H1 (cell line): ENCODE data around the gene GARNL3. TPM values are rescaled to one million over a fixed set of nuclear protein-coding genes. Genes with fewer than 3 reads are reported as not detected.

Experiments
- CTCF ChIA-PET: fragments of 300-600 bp; sonication (Branson Sonifier 250); formaldehyde crosslinking; loops from one replicate; lab custom pipeline; 2021; ENCODE audit not compliant: partially characterized antibody; lab: Charles Lee
- POLR2A ChIA-PET: fragments of 300-600 bp; sonication (Branson Sonifier 250); formaldehyde crosslinking; loops from one replicate; lab custom pipeline; 2021; ENCODE audit warnings: inconsistent platforms; ENCODE audit not compliant: partially characterized antibody; lab: Charles Lee
- DNase-seq, 2 experiments: peaks; one replicate each; pipeline versions ENCODE4 v3.0.0 to v3.0.0-alpha.2; 2010 to 2022; ENCODE audit warnings: low spot score in 2 of 2, low read depth in 1 of 2, mixed read lengths in 1 of 2
- FAIRE-seq: peaks from 2 replicates; lab custom pipeline; 2011; peaks lifted over from hg19 to GRCh38; lab: Jason Lieb, UNC
- H2AFZ ChIP-seq: 2 replicates; pipeline ENCODE4 v1.8.1; 2012; ENCODE audit warnings: low read length, inconsistent platforms
- H2AK5ac ChIP-seq: 2 replicates; pipeline ENCODE4 v1.6.1; 2013; ENCODE audit warnings: low read depth, low read length
- H2BK120ac ChIP-seq: replicated peaks from 2 replicates; pipeline ENCODE3; 2013; ENCODE audit warnings: low read depth, low read length, inconsistent platforms
- H2BK12ac ChIP-seq: 2 replicates; pipeline ENCODE4 v1.6.1; 2013; ENCODE audit warnings: low read depth, low read length
- H2BK15ac ChIP-seq: 2 replicates; pipeline ENCODE4 v1.6.1; 2013; ENCODE audit warnings: low read length
- H2BK20ac ChIP-seq: 2 replicates; pipeline ENCODE4 v1.6.1; 2013; ENCODE audit warnings: low read length
- H2BK5ac ChIP-seq: 2 replicates; pipeline ENCODE4 v1.6.1; 2013; ENCODE audit warnings: low read depth, low read length
- H3K14ac ChIP-seq: 2 replicates; pipeline ENCODE4 v1.6.1; 2013; ENCODE audit warnings: inconsistent platforms; ENCODE audit not compliant: insufficient read length
- H3K18ac ChIP-seq: 2 replicates; pipeline ENCODE4 v1.6.1; 2013; ENCODE audit warnings: low read length; ENCODE audit errors: extremely low read depth
- H3K23ac ChIP-seq: 2 replicates; pipeline ENCODE4 v1.6.1; 2013; ENCODE audit warnings: inconsistent platforms; ENCODE audit not compliant: insufficient read length
- H3K23me2 ChIP-seq: 2 replicates; pipeline ENCODE4 v1.6.1; 2013; ENCODE audit warnings: low read depth, low read length
- H3K27ac ChIP-seq: 2 replicates; pipeline ENCODE4 v1.6.1; 2011; ENCODE audit warnings: low read depth, low read length, inconsistent platforms
- H3K27me3 ChIP-seq, 4 experiments: replicated peaks in 1 of 4; 1 replicate in 1 of 4; 2 replicates in 3 of 4; pipeline versions ENCODE4 v1.6.1 to v1.8.1; 2011 to 2013; ENCODE audit warnings: low read length in 3 of 4, mild to moderate bottlenecking in 3 of 4, inconsistent platforms in 2 of 4, mixed read lengths in 2 of 4, moderate library complexity in 1 of 4; ENCODE audit not compliant: control insufficient read depth in 3 of 4, insufficient read depth in 3 of 4; ENCODE audit errors: extremely low read depth in 1 of 4
- H3K36me3 ChIP-seq, 4 experiments: 2 replicates each; pipeline versions ENCODE4 v1.6.1 to v1.8.1; 2011 to 2013; ENCODE audit warnings: mild to moderate bottlenecking in 4 of 4, low read length in 3 of 4, moderate library complexity in 2 of 4, control low read depth in 1 of 4, inconsistent platforms in 1 of 4; ENCODE audit not compliant: insufficient read depth in 4 of 4, control insufficient read depth in 2 of 4
- H3K4ac ChIP-seq: replicated peaks from 2 replicates; pipeline ENCODE3; 2013; ENCODE audit warnings: low read length, low read depth, mixed read lengths, inconsistent platforms; ENCODE audit not compliant: insufficient read length
- H3K4me1 ChIP-seq, 4 experiments: replicated peaks in 1 of 4; 1 replicate in 1 of 4; 2 replicates in 3 of 4; pipeline versions ENCODE4 v1.6.1 to v1.8.1; 2011 to 2013; ENCODE audit warnings: low read length in 3 of 4, inconsistent platforms in 2 of 4, mixed read lengths in 1 of 4; ENCODE audit not compliant: insufficient read depth in 4 of 4, control insufficient read depth in 3 of 4
- H3K4me2 ChIP-seq, 2 experiments: 2 replicates each; pipeline versions ENCODE4 v1.6.1 to v1.8.1; 2011 to 2013; ENCODE audit warnings: low read depth in 2 of 2, low read length in 2 of 2, control low read depth in 1 of 2, inconsistent platforms in 1 of 2, mild to moderate bottlenecking in 1 of 2; ENCODE audit not compliant: insufficient read depth in 1 of 2
- H3K4me3 ChIP-seq, 4 experiments: fragments of 200-600, 300-600 bp in 1 of 4; sonication (generic), shearing (Covaris generic), sonication (Bioruptor Twin) in 1 of 4; 2 replicates each; pipeline versions ENCODE4 v1.5.1 to v1.8.1; 2011 to 2016; ENCODE audit warnings: low read length in 4 of 4, low read depth in 3 of 4, control low read depth in 2 of 4, inconsistent platforms in 2 of 4, mild to moderate bottlenecking in 2 of 4, mixed read lengths in 1 of 4, moderate library complexity in 1 of 4; ENCODE audit not compliant: insufficient read depth in 2 of 4; ENCODE audit errors: extremely low read depth in 1 of 4
- H3K56ac ChIP-seq: replicated peaks from 2 replicates; pipeline ENCODE3; 2013; ENCODE audit warnings: low read depth, mild to moderate bottlenecking, mixed read lengths, low read length, inconsistent platforms; ENCODE audit not compliant: insufficient read length
- H3K79me1 ChIP-seq: 2 replicates; pipeline ENCODE4 v1.6.1; 2013; ENCODE audit warnings: low read depth, low read length, control low read depth
- H3K79me2 ChIP-seq, 2 experiments: 2 replicates each; pipeline versions ENCODE4 v1.6.1 to v1.8.1; 2012 to 2013; ENCODE audit warnings: low read length in 2 of 2, mild to moderate bottlenecking in 2 of 2, inconsistent platforms in 1 of 2; ENCODE audit not compliant: insufficient read depth in 2 of 2, control insufficient read depth in 1 of 2
- H3K9ac ChIP-seq, 4 experiments: replicated peaks in 1 of 4; 1 replicate in 1 of 4; 2 replicates in 3 of 4; pipeline versions ENCODE4 v1.6.1 to v1.8.1; 2011 to 2013; ENCODE audit warnings: low read depth in 3 of 4, low read length in 3 of 4, control low read depth in 2 of 4, mild to moderate bottlenecking in 2 of 4, moderate library complexity in 2 of 4, inconsistent platforms in 1 of 4; ENCODE audit errors: extremely low read depth in 1 of 4
- H3K9me3 ChIP-seq, 2 experiments: 2 replicates each; pipeline versions ENCODE4 v1.6.1 to v1.8.1; 2012 to 2013; ENCODE audit warnings: mild to moderate bottlenecking in 2 of 2, moderate library complexity in 2 of 2, control low read depth in 1 of 2, inconsistent platforms in 1 of 2, low read depth in 1 of 2, low read length in 1 of 2, mixed read lengths in 1 of 2; ENCODE audit not compliant: insufficient read depth in 2 of 2
- H4K20me1 ChIP-seq, 2 experiments: replicated peaks in 1 of 2; 2 replicates each; pipeline versions ENCODE3 to v1.8.1; 2011 to 2013; ENCODE audit warnings: inconsistent platforms in 2 of 2, low read length in 2 of 2, mild to moderate bottlenecking in 1 of 2; ENCODE audit not compliant: insufficient read depth in 2 of 2, control insufficient read depth in 1 of 2
- H4K5ac ChIP-seq: 2 replicates; pipeline ENCODE4 v1.6.1; 2013; ENCODE audit warnings: low read length, low read depth, mixed read lengths, inconsistent platforms; ENCODE audit not compliant: insufficient read length
- H4K8ac ChIP-seq: 2 replicates; pipeline ENCODE4 v1.8.0; 2013; ENCODE audit warnings: mild to moderate bottlenecking, moderate library complexity, low read length, inconsistent platforms; ENCODE audit not compliant: insufficient read depth; ENCODE audit errors: extremely low read depth
- H4K91ac ChIP-seq: replicated peaks from 2 replicates; pipeline ENCODE3; 2013; ENCODE audit warnings: low read length, mixed read lengths, inconsistent platforms; ENCODE audit not compliant: insufficient read length
- ASH2L ChIP-seq: fragments of 200-600, 300-600 bp; sonication (generic); IDR thresholded peaks from one replicate; pipeline ENCODE4 v1.7.1; 2017; ENCODE audit warnings: low read length
- EP300 ChIP-seq, 2 experiments: IDR thresholded peaks; 1 replicate in 1 of 2; 2 replicates in 1 of 2; pipeline ENCODE4 v1.6.1; 2011 to 2012; ENCODE audit warnings: low read depth in 2 of 2, low read length in 2 of 2, mild to moderate bottlenecking in 2 of 2, borderline replicate concordance in 1 of 2, inconsistent platforms in 1 of 2, moderate library complexity in 1 of 2
- KDM4A ChIP-seq: IDR thresholded peaks from one replicate; pipeline ENCODE4 v1.7.1; 2012; ENCODE audit warnings: low read depth, mild to moderate bottlenecking, moderate library complexity, low read length, inconsistent platforms; ENCODE audit not compliant: severe bottlenecking
- RFX5 ChIP-seq: IDR thresholded peaks from 2 replicates; pipeline ENCODE4 v1.6.1; 2011; ENCODE audit warnings: low read depth, low read length, improper control_type of control experiment, borderline replicate concordance
- SAP30 ChIP-seq: fragments of 300-600 bp; sonication (generic); IDR thresholded peaks from 2 replicates; pipeline ENCODE4 v1.7.1; 2012; ENCODE audit warnings: low read length, moderate library complexity, mild to moderate bottlenecking, inconsistent platforms; ENCODE audit not compliant: insufficient read depth, insufficient replicate concordance
- SIN3A ChIP-seq, 2 experiments: IDR thresholded peaks in 1 of 2; conservative IDR thresholded peaks in 1 of 2; 2 replicates each; pipeline ENCODE4 v1.6.1; 2011 to 2012; ENCODE audit warnings: low read length in 2 of 2, improper control_type of control experiment in 1 of 2, low read depth in 1 of 2, mild to moderate bottlenecking in 1 of 2
- TAF1 ChIP-seq: IDR thresholded peaks from 2 replicates; pipeline ENCODE4 v1.6.1; 2011; ENCODE audit warnings: mild to moderate bottlenecking, low read depth, low read length
- TBP ChIP-seq: IDR thresholded peaks from 2 replicates; pipeline ENCODE4 v1.6.1; 2011; ENCODE audit warnings: low read depth, low read length, improper control_type of control experiment
- WGBS, 2 experiments: shearing (Covaris generic) in 1 of 2; methylation state at CpG; one replicate each; pipeline versions ENCODE4 v1.1.6 to v1.1.7; 2013 to 2015; ENCODE audit warnings: low lambda C conversion rate in 2 of 2, mixed read lengths in 2 of 2, inconsistent platforms in 1 of 2, low coverage in 1 of 2, missing lambda C conversion rate in 1 of 2; ENCODE audit not compliant: insufficient replicate concordance in 2 of 2, insufficient coverage in 1 of 2, insufficient read length in 1 of 2; ENCODE audit errors: extremely low coverage in 1 of 2, missing lambda C conversion rate in 1 of 2; 5-methylcytosine and 5-hydroxymethylcytosine counted together
- polyA plus RNA-seq, 7 experiments: library from polyadenylated mRNA; depleted of rRNA in 3 of 7; stranded (reverse) in 5 of 7; unstranded in 2 of 7; fragments of >200 nt in 5 of 7; fragments of 200-250 nt in 2 of 7; gene quantifications; 1 replicate in 5 of 7; 2 replicates in 1 of 7; 4 replicates in 1 of 7; pipeline versions ENCODE4 v1.2.1 to v1.2.3, GENCODE V29; 2011 to 2013; ENCODE audit warnings: missing spikeins in 2 of 7, mixed read lengths in 2 of 7
- total RNA-seq: library from RNA; stranded (reverse); fragmentation: NEBNext Ultra II Directional; extraction: Animal tissue kit (Norgen Biotek cat#: 25700); gene quantifications from 2 replicates; pipeline ENCODE4 v1.2.1, GENCODE V29; 2021
- TF ChIP-seq, protein P1 (sequence below): IDR thresholded peaks from 2 replicates; pipeline ENCODE4 v1.6.1; 2011; ENCODE audit warnings: low read depth, mild to moderate bottlenecking, low read length; ENCODE audit not compliant: insufficient read depth
- TF ChIP-seq, protein P2 (sequence below): IDR thresholded peaks from 2 replicates; pipeline ENCODE4 v1.6.1; 2012; ENCODE audit warnings: inconsistent platforms

The GARNL3 gene
- total and polyA plus RNA-seq, 2 of the 8 experiments (the other 6 are each of a cell fraction or from before 2014, with no cell fraction given): 6.5 to 18.3 TPM

DNA sequence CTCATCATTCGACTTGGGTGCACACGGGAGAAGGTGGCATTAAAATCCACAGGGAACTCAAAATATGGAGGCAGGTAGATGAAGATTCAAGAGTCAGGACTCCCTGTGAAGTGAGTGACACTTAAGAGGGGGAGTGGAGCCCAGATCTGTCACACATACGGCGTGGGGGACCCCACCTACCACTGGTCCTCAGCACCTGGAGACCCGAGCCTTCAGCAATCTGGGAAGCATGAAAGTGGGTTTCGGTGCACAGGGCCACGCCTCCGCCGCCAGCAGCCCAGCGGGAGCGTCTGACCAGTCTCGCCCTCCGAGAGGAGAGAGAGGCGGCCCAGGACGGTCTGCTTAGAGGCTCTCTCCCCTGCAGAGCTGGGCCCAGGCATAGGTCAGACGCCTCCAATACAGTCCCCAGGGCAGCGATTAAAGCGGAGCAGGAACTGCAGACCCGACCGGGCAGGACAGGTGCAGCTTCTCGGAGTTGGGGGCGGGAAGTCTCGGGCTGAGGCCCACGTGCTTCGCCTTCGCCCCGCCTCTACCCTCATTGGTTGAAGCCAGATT lies 131.8 kb downstream of the GARNL3 start:
- no peak for DNase-seq
- TF ChIP-seq RFX5 (no peak), SAP30 (peak; percentile 68), KDM4A (peak; percentile 89), EP300 (IDR thresholded peaks at IDR 0.05; ENCODE audit: borderline replicate concordance in 1 of 2, low read depth in 2 of 2, low read length in 2 of 2) (peak in 1 of 2 experiments; percentile 28; a peak in 1 of 3 replicates), SIN3A (conservative IDR thresholded peaks at IDR 0.05 in 1 of 2, IDR thresholded peaks at IDR 0.05 in 1 of 2; ENCODE audit: low read depth in 1 of 2, low read length in 2 of 2) (peak; percentile 70 to 73; a peak in 2 of 4 replicates), ASH2L (no peak), TBP (peak; percentile 48; the same call in 1 of the 2 replicates), TAF1 (peak; percentile 58)
- TF ChIP-seq, protein P1, sequence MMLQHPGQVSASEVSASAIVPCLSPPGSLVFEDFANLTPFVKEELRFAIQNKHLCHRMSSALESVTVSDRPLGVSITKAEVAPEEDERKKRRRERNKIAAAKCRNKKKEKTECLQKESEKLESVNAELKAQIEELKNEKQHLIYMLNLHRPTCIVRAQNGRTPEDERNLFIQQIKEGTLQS: 0 out of 2 replicates have a peak, but pooled peaks have one; percentile 13
- TF ChIP-seq, protein P2, sequence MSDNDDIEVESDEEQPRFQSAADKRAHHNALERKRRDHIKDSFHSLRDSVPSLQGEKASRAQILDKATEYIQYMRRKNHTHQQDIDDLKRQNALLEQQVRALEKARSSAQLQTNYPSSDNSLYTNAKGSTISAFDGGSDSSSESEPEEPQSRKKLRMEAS: peak; percentile 96

More for the DNA sequence above, 131.8 kb downstream of the GARNL3 start:
- Histone ChIP-seq H2BK5ac (no peak overlapping the region), H4K8ac (peak overlapping the region; percentile 47; the same call in 1 of the 2 replicates), H3K79me1 (peaks cover 3% of the 10 kb centered on the region), H4K20me1 (peaks cover 10% of the 10 kb centered on the region in 2 experiments), H3K79me2 (peaks cover 0 to 15% of the 10 kb centered on the region in 2 experiments; a peak in 1 of 4 replicates), H2BK120ac (no peak overlapping the region), H3K56ac (no peak overlapping the region), H3K9me3 (no peaks in the 10 kb centered on the region), H3K4me3 (peak overlapping the region; percentile 38 to 71 (median 67)), H3K23ac (no peak overlapping the region), H3K9ac (peak overlapping the region; percentile 15 to 58 (median 50)), H2AK5ac (no peak overlapping the region), H4K5ac (no peak overlapping the region), H3K4me2 (peak overlapping the region; percentile 81 to 87), H3K18ac (no peak overlapping the region), H3K4me1 (peaks cover 0 to 15% (median 6%) of the 10 kb centered on the region in 4 experiments; a peak in 6 of 7 replicates), H4K91ac (no peak overlapping the region), H3K14ac (no peak overlapping the region), H3K4ac (no peak overlapping the region), H3K36me3 (peaks cover 0 to 5% (median 0%) of the 10 kb centered on the region in 4 experiments; a peak in 3 of 8 replicates), H2AFZ (peak overlapping the region; percentile 65; the same call in 1 of the 2 replicates), H2BK15ac (no peak overlapping the region), H2BK20ac (no peak overlapping the region), H3K23me2 (peaks cover 14% of the 10 kb centered on the region), H2BK12ac (peak overlapping the region; percentile 1; the same call in 1 of the 2 replicates), H3K27me3 (peaks cover 0 to 6% (median 0%) of the 10 kb centered on the region in 4 experiments; a peak in 3 of 7 replicates), H3K27ac (peak overlapping the region; percentile 35; the same call in 1 of the 2 replicates)
- 9% methylated on average over 24 of the region's 27 CpGs; no CpG with 5 or more reads in 1 of the 2 experiments for WGBS, 2 experiments
- FAIRE-seq: no peak
- POLR2A ChIA-PET: interaction anchor here (0.6 to 3.5 kb wide), 9 partner anchors 10 to 172 kb away, joined by 3 to 24 read pairs (median 6); partner anchors contain the start of genes LRSAM1, RPL12 and ZNF79
- CTCF ChIA-PET: interaction anchor here (0.6 to 4.8 kb wide), 10 partner anchors 10 to 216 kb away, joined by 3 to 21 read pairs (median 6); partner anchors contain the start of gene ZNF79
